Gastroesophageal sphincter (tissue), 3 donors: Measurements from ENCODE around the gene PDE5A.

ENCODE experiments used
- CTCF ChIP-seq, 4 experiments: fragments of 200-600 bp in 2 of 4; fragments of 450-650 bp in 2 of 4; sonication (generic) in 1 of 4; IDR thresholded peaks; one replicate each; pipeline ENCODE4 v1.5.1; 2017 to 2019; ENCODE audit warnings: antibody characterized with exemption in 4 of 4, mild to moderate bottlenecking in 2 of 4, moderate library complexity in 2 of 4
- EP300 ChIP-seq: sonication (generic); formaldehyde crosslinking; IDR thresholded peaks from one replicate; pipeline ENCODE4 v1.6.1; 2017; ENCODE audit warnings: antibody characterized with exemption, mild to moderate bottlenecking
- POLR2A ChIP-seq, 2 donors: fragments of 450-650 bp; IDR thresholded peaks; one replicate each; pipeline ENCODE4 v1.6.1; 2017; ENCODE audit warnings: antibody characterized with exemption in 2 of 2, mild to moderate bottlenecking in 2 of 2, moderate library complexity in 1 of 2
- POLR2AphosphoS5 ChIP-seq: sonication (generic); formaldehyde crosslinking; IDR thresholded peaks from one replicate; pipeline ENCODE4 v1.6.1; 2017; ENCODE audit warnings: antibody characterized with exemption

GRCh38 chr4:119664168-119664907, 35.7 kb upstream of the PDE5A start:
- TF ChIP-seq CTCF (IDR thresholded peaks at IDR 0.05), result no peak
- no peak for TF ChIP-seq EP300
- TF ChIP-seq POLR2AphosphoS5, result no peak
- TF ChIP-seq POLR2A (IDR thresholded peaks at IDR 0.05), result no peak
